ENCODE data around the gene AFF3.

The AFF3 gene

GRCh38 chr2:99648906-99649789 is 493.2 kb downstream of the AFF3 start:
- DNase-seq, result no peak

- peak; percentile 8 for DNase-seq
Observed at GRCh38 chr2:99648178-99648844, 494.1 kb downstream of the AFF3 start.

GRCh38 chr2:99645960-99646359 is 496.4 kb downstream of the AFF3 start:
- DNase-seq, result no peak

- peak; percentile 70 for DNase-seq
Observed at GRCh38 chr2:99644419-99644787, 498.0 kb downstream of the AFF3 start.

GRCh38 chr2:99643787-99644418 is 498.5 kb downstream of the AFF3 start:
- DNase-seq, result no peak

GRCh38 chr2:99641999-99642398 is 500.4 kb downstream of the AFF3 start:
- no peak for DNase-seq

GRCh38 chr2:99640635-99641151 is 501.7 kb downstream of the AFF3 start:
- DNase-seq, result no peak

- DNase-seq, result no peak
Observed at GRCh38 chr2:99638791-99639190, 503.6 kb downstream of the AFF3 start.

- no peak for DNase-seq
Observed at GRCh38 chr2:99637159-99637697, 505.2 kb downstream of the AFF3 start.

GRCh38 chr2:99636144-99637034 is 506.0 kb downstream of the AFF3 start:
- DNase-seq, result no peak

GRCh38 chr2:99635710-99636109 is 506.7 kb downstream of the AFF3 start:
- DNase-seq, result no peak

- DNase-seq, result no peak
Observed at GRCh38 chr2:99634234-99634633, 508.2 kb downstream of the AFF3 start.

- DNase-seq, result no peak
Observed at GRCh38 chr2:99631700-99632099, 510.7 kb downstream of the AFF3 start.

- no peak for DNase-seq
Observed at GRCh38 chr2:99629320-99629719, 513.1 kb downstream of the AFF3 start.

GRCh38 chr2:99626158-99626557 is 516.2 kb downstream of the AFF3 start:
- DNase-seq, result no peak

GRCh38 chr2:99624677-99625076 is 517.7 kb downstream of the AFF3 start:
- no peak for DNase-seq

- no peak for DNase-seq
Observed at GRCh38 chr2:99623613-99624012, 518.8 kb downstream of the AFF3 start.

- DNase-seq, result no peak
Observed at GRCh38 chr2:99623035-99623434, 519.4 kb downstream of the AFF3 start.

GRCh38 chr2:99622534-99622933 is 519.9 kb downstream of the AFF3 start:
- no peak for DNase-seq

- DNase-seq, result no peak
Observed at GRCh38 chr2:99621774-99622173, 520.6 kb downstream of the AFF3 start.

- no peak for DNase-seq
Observed at GRCh38 chr2:99621106-99621505, 521.3 kb downstream of the AFF3 start.

- no peak for DNase-seq
Observed at GRCh38 chr2:99619151-99619550, 523.2 kb downstream of the AFF3 start.
